Endothelial cell of umbilical vein (primary cell): Measurements from ENCODE around the gene SMPX. TPM values are rescaled to one million over a fixed set of nuclear protein-coding genes. Genes with fewer than 3 reads are reported as not detected.

Experiments used
- BruUV-seq: library from RNA; stranded (reverse); fragments of 400-500 nt; replicated peaks from 2 replicates; lab custom pipeline; 2021; lab: Mats Ljungman, UMichigan
- CTCF ChIA-PET: fragments of 300-600, 350-600 bp; sonication (Branson Sonifier 250); formaldehyde crosslinking; loops from one replicate; lab custom pipeline; 2021; ENCODE audit warnings: antibody characterized with exemption, inconsistent platforms; lab: Charles Lee
- POLR2A ChIA-PET: fragments of 300-600, 350-600 bp; sonication (Branson Sonifier 250); formaldehyde crosslinking; loops from one replicate; lab custom pipeline; 2021; ENCODE audit warnings: antibody characterized with exemption, inconsistent platforms; lab: Charles Lee
- DNase-seq: peaks from one replicate; pipeline ENCODE4 v3.0.0-alpha.2; 2011; ENCODE audit warnings: low read depth, low spot score
- FAIRE-seq: peaks from 2 replicates; lab custom pipeline; 2011; peaks lifted over from hg19 to GRCh38; lab: Jason Lieb, UNC
- H2AFZ ChIP-seq: 2 replicates; pipeline ENCODE4 v1.6.0; 2012; ENCODE audit warnings: low read depth, low read length, control low read depth, inconsistent platforms
- H3K27ac ChIP-seq: 2 replicates; pipeline ENCODE4 v1.5.1; 2011; ENCODE audit warnings: low read depth, mild to moderate bottlenecking, control low read depth, low read length, moderate library complexity; ENCODE audit not compliant: insufficient read depth
- H3K27me3 ChIP-seq, 2 experiments: 2 replicates each; pipeline versions ENCODE4 v1.6.0 to v1.6.1; 2011; ENCODE audit warnings: low read length in 2 of 2, mixed read lengths in 1 of 2; ENCODE audit not compliant: control insufficient read depth in 2 of 2, insufficient read depth in 2 of 2
- H3K36me3 ChIP-seq, 2 experiments: 2 replicates in 1 of 2; 3 replicates in 1 of 2; pipeline ENCODE4 v1.5.1; 2011; ENCODE audit warnings: low read length in 2 of 2, mild to moderate bottlenecking in 1 of 2, moderate library complexity in 1 of 2; ENCODE audit not compliant: control insufficient read depth in 2 of 2, insufficient read depth in 2 of 2; ENCODE audit errors: extremely low read depth in 1 of 2
- H3K4me1 ChIP-seq: 3 replicates; pipeline ENCODE4 v1.5.1; 2011; ENCODE audit warnings: mild to moderate bottlenecking, low read length; ENCODE audit not compliant: control insufficient read depth, insufficient read depth; ENCODE audit errors: extremely low read depth
- H3K4me2 ChIP-seq: 2 replicates; pipeline ENCODE4 v1.6.1; 2011; ENCODE audit warnings: low read length, control low read depth, mixed read lengths; ENCODE audit not compliant: insufficient read depth
- H3K4me3 ChIP-seq, 3 experiments: fragments of 200-600 bp in 1 of 3; sonication (generic), shearing (Covaris generic) in 1 of 3; replicated peaks in 1 of 3; 2 replicates each; pipeline ENCODE4 v1.5.1; 2011 to 2016; ENCODE audit warnings: control low read depth in 3 of 3, low read length in 3 of 3, mild to moderate bottlenecking in 2 of 3, inconsistent platforms in 1 of 3, low read depth in 1 of 3, moderate library complexity in 1 of 3; ENCODE audit not compliant: insufficient read depth in 1 of 3
- H3K79me2 ChIP-seq: 2 replicates; pipeline ENCODE4 v1.6.0; 2012; ENCODE audit warnings: low read length, inconsistent platforms; ENCODE audit not compliant: control insufficient read depth, insufficient read depth
- H3K9ac ChIP-seq: replicated peaks from 2 replicates; pipeline ENCODE3; 2011; ENCODE audit warnings: low read length, control low read depth; ENCODE audit not compliant: insufficient read depth; ENCODE audit errors: extremely low read depth
- H3K9me1 ChIP-seq: replicated peaks from 3 replicates; pipeline ENCODE4 v1.6.0; 2011; ENCODE audit warnings: mild to moderate bottlenecking, low read length; ENCODE audit not compliant: control insufficient read depth, insufficient read depth; ENCODE audit errors: extremely low read depth
- H3K9me3 ChIP-seq: replicated peaks from 2 replicates; pipeline ENCODE4 v1.5.1; 2012; ENCODE audit warnings: low read length, inconsistent platforms; ENCODE audit not compliant: control insufficient read depth, insufficient read depth
- H4K20me1 ChIP-seq: replicated peaks from 2 replicates; pipeline ENCODE3; 2011; ENCODE audit warnings: mild to moderate bottlenecking, low read length; ENCODE audit not compliant: control insufficient read depth, insufficient read depth; ENCODE audit errors: extremely low read depth
- GATA2 ChIP-seq: IDR thresholded peaks from 2 replicates; pipeline ENCODE4 v1.7.0; 2011; ENCODE audit warnings: low read depth, mild to moderate bottlenecking, moderate library complexity, mixed read lengths, low read length; ENCODE audit not compliant: insufficient read length, insufficient read depth
- MAX ChIP-seq: IDR thresholded peaks from 2 replicates; pipeline ENCODE4 v1.6.1; 2011; ENCODE audit not compliant: insufficient read depth, insufficient read length
- MYC ChIP-seq: IDR thresholded peaks from one replicate; pipeline ENCODE4 v1.6.1; 2011; ENCODE audit warnings: mild to moderate bottlenecking, low read depth, low read length
- POLR2A ChIP-seq: IDR thresholded peaks from 2 replicates; pipeline ENCODE4 v1.6.1; 2012; ENCODE audit warnings: low read depth, mild to moderate bottlenecking, control low read depth, low read length
- POLR2AphosphoS5 ChIP-seq: IDR thresholded peaks from 2 replicates; pipeline ENCODE4 v1.6.1; 2012; ENCODE audit warnings: low read depth, mild to moderate bottlenecking, control low read depth, low read length, moderate library complexity; ENCODE audit not compliant: insufficient read depth
- dilution Hi-C: fragments of 300-500 bp; cut with MboI; formaldehyde crosslinking; loops from one replicate; pipeline ENCODE4 v1.15.0; 2019; ENCODE audit warnings: low sequenced_read_pairs; ENCODE audit not compliant: extremely low pct_ligation_motif_present
- intact Hi-C: fragments of 100-400 bp; cut with micrococcal nuclease; formaldehyde crosslinking; loops from one replicate; pipeline ENCODE4 v1.10.0; 2022
- polyA plus RNA-seq, 4 experiments: library from polyadenylated mRNA; depleted of rRNA in 3 of 4; stranded (reverse) in 3 of 4; unstranded in 1 of 4; fragments of >200 nt; gene quantifications; 2 replicates each; pipeline versions ENCODE4 v1.2.1 to v1.2.3, GENCODE V29; 2011 to 2012; ENCODE audit warnings: missing spikeins in 1 of 4
- total RNA-seq: library from RNA; stranded (reverse); gene quantifications from 2 replicates; pipeline ENCODE4 v1.2.3, GENCODE V29; 2021

SMPX gene
- total and polyA plus RNA-seq, 2 donors (not counting 3 experiments of a cell fraction or from before 2014, with no cell fraction given): not detected

GRCh38 chrX:21798677-21799219 is 40.8 kb upstream of the SMPX start:
- Histone ChIP-seq H3K4me2 (no peak overlapping the region), H3K9me1 (no peaks in the 10 kb centered on the region), H3K79me2 (no peaks in the 10 kb centered on the region), H3K9me3 (no peaks in the 10 kb centered on the region), H3K4me1 (no peaks in the 10 kb centered on the region), H3K27ac (no peak overlapping the region), H3K27me3 (no peaks in the 10 kb centered on the region), H3K36me3 (no peaks in the 10 kb centered on the region), H2AFZ (no peak overlapping the region), H3K9ac (no peak overlapping the region), H3K4me3 (no peak overlapping the region), H4K20me1 (no peaks in the 10 kb centered on the region)
- TF ChIP-seq MAX: no peak
- no peak for TF ChIP-seq POLR2A
- no peak for TF ChIP-seq POLR2AphosphoS5
- TF ChIP-seq MYC: no peak
- dilution Hi-C loops (no loop called here), intact Hi-C loops (no loop called here)
- no TSS peak for BruUV-seq
- CTCF ChIA-PET: interaction anchor here (1.5 kb wide), 1 partner anchor 8 kb away, joined by 4 read pairs; no protein-coding TSS in a partner anchor
- POLR2A ChIA-PET: no interaction called here
- FAIRE-seq (no peak), DNase-seq (no peak)

- H3K4me1 ChIP-seq: no peaks in the 10 kb centered on the region
- no peaks in the 10 kb centered on the region for H3K36me3 ChIP-seq
- H3K9me3 ChIP-seq: no peaks in the 10 kb centered on the region
- no peak for TF ChIP-seq GATA2
- no TSS peak for BruUV-seq
- no peak overlapping the region for H3K9ac ChIP-seq
- CTCF ChIA-PET: no interaction called here
- POLR2A ChIA-PET: no interaction called here
- no peaks in the 10 kb centered on the region for H3K79me2 ChIP-seq
- H3K27me3 ChIP-seq: no peaks in the 10 kb centered on the region
- DNase-seq: no peak
- H3K9me1 ChIP-seq: no peaks in the 10 kb centered on the region
- no peak for FAIRE-seq
- H3K27ac ChIP-seq: no peak overlapping the region
- H3K4me3 ChIP-seq: no peak overlapping the region
- H4K20me1 ChIP-seq: no peaks in the 10 kb centered on the region
- intact Hi-C loops (no loop called here), dilution Hi-C loops (no loop called here)
- H3K4me2 ChIP-seq: no peak overlapping the region
- no peak overlapping the region for H2AFZ ChIP-seq
These were observed 24.1 kb upstream of the SMPX start for GRCh38 chrX:21781976-21782375.
